Astrocyte (in vitro differentiated cells and primary cell): ENCODE data around the gene MYOG. TPM values are rescaled to one million over a fixed set of nuclear protein-coding genes. Genes with fewer than 3 reads are reported as not detected.

Experiments used
- DNase-seq: peaks from one replicate; pipeline ENCODE4 v3.0.0-alpha.2; 2010; ENCODE audit warnings: low read depth
- FAIRE-seq: peaks from 2 replicates; lab custom pipeline; 2011; peaks lifted over from hg19 to GRCh38; lab: Jason Lieb, UNC
- H2AFZ ChIP-seq: 2 replicates; pipeline ENCODE4 v1.6.0; 2012; ENCODE audit warnings: low read depth, low read length, inconsistent platforms
- H3K27ac ChIP-seq: 2 replicates; pipeline ENCODE4 v1.5.1; 2011; ENCODE audit warnings: low read depth, low read length, inconsistent platforms
- H3K27me3 ChIP-seq: 2 replicates; pipeline ENCODE4 v1.6.0; 2011; ENCODE audit warnings: low read length, inconsistent platforms; ENCODE audit not compliant: insufficient read depth
- H3K36me3 ChIP-seq: 2 replicates; pipeline ENCODE4 v1.5.1; 2011; ENCODE audit warnings: low read length, inconsistent platforms; ENCODE audit not compliant: insufficient read depth
- H3K4me1 ChIP-seq: 2 replicates; pipeline ENCODE4 v1.5.1; 2011; ENCODE audit warnings: low read length, inconsistent platforms; ENCODE audit not compliant: insufficient read depth
- H3K4me2 ChIP-seq: 2 replicates; pipeline ENCODE4 v1.6.0; 2012; ENCODE audit warnings: low read length, inconsistent platforms
- H3K4me3 ChIP-seq: 2 replicates; pipeline ENCODE4 v1.5.1; 2011; ENCODE audit warnings: low read depth, mild to moderate bottlenecking, low read length, inconsistent platforms; ENCODE audit not compliant: insufficient read depth
- H3K79me2 ChIP-seq: 2 replicates; pipeline ENCODE4 v1.6.0; 2012; ENCODE audit warnings: mild to moderate bottlenecking, low read length, inconsistent platforms; ENCODE audit not compliant: insufficient read depth
- H3K9ac ChIP-seq: 2 replicates; pipeline ENCODE4 v1.6.0; 2012; ENCODE audit warnings: mild to moderate bottlenecking, low read length, inconsistent platforms
- H3K9me3 ChIP-seq: 2 replicates; pipeline ENCODE4 v1.5.1; 2012; ENCODE audit warnings: low read depth, mild to moderate bottlenecking, low read length, inconsistent platforms; ENCODE audit not compliant: insufficient read depth
- H4K20me1 ChIP-seq: 2 replicates; pipeline ENCODE4 v1.6.0; 2012; ENCODE audit warnings: low read length, inconsistent platforms; ENCODE audit not compliant: insufficient read depth
- H3K27ac Mint-ChIP-seq: one replicate; pipeline ENCODE4 v1.8.0; 2021; ENCODE audit warnings: mild to moderate bottlenecking, mixed read lengths; ENCODE audit not compliant: unreplicated experiment
- H3K27me3 Mint-ChIP-seq: one replicate; pipeline ENCODE4 v1.8.0; 2021; ENCODE audit warnings: low read depth, mixed read lengths; ENCODE audit not compliant: unreplicated experiment
- H3K36me3 Mint-ChIP-seq: one replicate; pipeline ENCODE4 v1.8.0; 2021; ENCODE audit warnings: low read depth, mixed read lengths; ENCODE audit not compliant: unreplicated experiment
- H3K4me1 Mint-ChIP-seq: one replicate; pipeline ENCODE4 v1.8.0; 2021; ENCODE audit warnings: low read depth, mixed read lengths; ENCODE audit not compliant: unreplicated experiment
- H3K4me3 Mint-ChIP-seq: one replicate; pipeline ENCODE4 v1.8.0; 2021; ENCODE audit warnings: mild to moderate bottlenecking, moderate library complexity, mixed read lengths; ENCODE audit not compliant: unreplicated experiment
- H3K9me3 Mint-ChIP-seq: one replicate; pipeline ENCODE4 v1.8.0; 2021; ENCODE audit warnings: mild to moderate bottlenecking, mixed read lengths; ENCODE audit not compliant: unreplicated experiment
- CTCF ChIP-seq: IDR thresholded peaks from 2 replicates; pipeline ENCODE4 v1.5.1; 2011; ENCODE audit warnings: low read depth, mild to moderate bottlenecking, inconsistent platforms, low read length, moderate library complexity; ENCODE audit not compliant: insufficient read depth
- EZH2 ChIP-seq: IDR thresholded peaks from 2 replicates; pipeline ENCODE4 v1.6.1; 2012; ENCODE audit warnings: mild to moderate bottlenecking, low read length, inconsistent platforms; ENCODE audit not compliant: insufficient read depth
- total RNA-seq: library from RNA; stranded (reverse); gene quantifications from 2 replicates; pipeline ENCODE4 v1.2.1, GENCODE V29; 2021

MYOG gene
- total RNA-seq, 1 donor from 2014 or later = not detected

- no peak for FAIRE-seq
- Histone ChIP-seq H3K27ac (no peak overlapping the region), H3K4me3 (no peak overlapping the region), H3K27me3 (peaks cover 43% of the 10 kb centered on the region), H4K20me1 (no peaks in the 10 kb centered on the region), H2AFZ (peak overlapping the region; percentile 3), H3K9ac (no peak overlapping the region), H3K4me1 (no peaks in the 10 kb centered on the region), H3K36me3 (no peaks in the 10 kb centered on the region), H3K9me3 (no peaks in the 10 kb centered on the region), H3K4me2 (no peak overlapping the region), H3K79me2 (no peaks in the 10 kb centered on the region)
- no peaks in the 10 kb centered on the region for H3K4me1 Mint-ChIP-seq
- no peak overlapping the region for H3K4me3 Mint-ChIP-seq
- DNase-seq = peak; percentile 20
- TF ChIP-seq EZH2 (no peak), CTCF (peak; percentile 45)
- peaks cover 71% of the 10 kb centered on the region for H3K27me3 Mint-ChIP-seq
- no peaks in the 10 kb centered on the region for H3K36me3 Mint-ChIP-seq
- peaks cover 1% of the 10 kb centered on the region for H3K9me3 Mint-ChIP-seq
- H3K27ac Mint-ChIP-seq = no peak overlapping the region
Observed at GRCh38 chr1:203117611-203118575, 32.1 kb upstream of the MYOG start.

- FAIRE-seq = no peak
- Mint-ChIP-seq H3K4me3 (no peak overlapping the region), H3K27ac (no peak overlapping the region), H3K9me3 (peaks cover 1% of the 10 kb centered on the region), H3K4me1 (no peaks in the 10 kb centered on the region), H3K36me3 (no peaks in the 10 kb centered on the region), H3K27me3 (peaks cover 55% of the 10 kb centered on the region)
- Histone ChIP-seq H3K36me3 (no peaks in the 10 kb centered on the region), H3K9ac (no peak overlapping the region), H3K79me2 (no peaks in the 10 kb centered on the region), H3K27ac (no peak overlapping the region), H4K20me1 (no peaks in the 10 kb centered on the region), H3K4me2 (no peak overlapping the region), H3K4me3 (no peak overlapping the region), H3K9me3 (no peaks in the 10 kb centered on the region), H2AFZ (no peak overlapping the region), H3K4me1 (no peaks in the 10 kb centered on the region), H3K27me3 (peaks cover 52% of the 10 kb centered on the region)
- no peak for DNase-seq
- TF ChIP-seq EZH2 = no peak
- no peak for TF ChIP-seq CTCF
Observed at GRCh38 chr1:203116091-203116820, 30.4 kb upstream of the MYOG start.
